Lower leg skin (tissue), 3 donors: ENCODE data around the gene ARRB2.

Experiments
- POLR2A ChIP-seq, 2 donors: fragments of 450-650 bp; IDR thresholded peaks; one replicate each; pipeline ENCODE4 v1.6.1; 2016 to 2017; ENCODE audit warnings: antibody characterized with exemption in 2 of 2, mild to moderate bottlenecking in 1 of 2, moderate library complexity in 1 of 2
- TF ChIP-seq, protein P1 (sequence below), 3 donors: fragments of 450-650 bp; IDR thresholded peaks; one replicate each; pipeline ENCODE4 v1.5.1; 2016; ENCODE audit warnings: antibody characterized with exemption in 3 of 3, mild to moderate bottlenecking in 3 of 3, moderate library complexity in 2 of 3

DNA sequence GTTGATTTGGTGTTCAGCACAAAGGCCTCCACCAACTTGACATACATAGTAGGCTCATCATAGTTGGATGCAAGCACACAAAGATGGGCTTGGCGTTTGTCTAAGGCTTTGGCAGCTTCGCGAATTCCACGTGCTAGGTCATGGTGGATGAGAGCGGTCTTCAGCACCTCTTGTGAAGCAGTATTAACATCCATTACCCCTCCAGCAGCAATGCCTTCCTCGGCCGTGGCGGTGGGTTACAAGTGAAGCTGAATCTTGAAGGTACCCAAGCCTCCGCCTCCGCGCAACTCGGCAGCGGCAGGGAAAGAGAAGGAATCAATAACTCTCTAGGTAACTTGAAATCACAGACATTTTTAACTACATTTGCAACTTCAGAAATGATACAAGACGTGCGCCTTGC, 5.4 kb upstream of the ARRB2 start:
- no peak for TF ChIP-seq POLR2A (IDR thresholded peaks at IDR 0.05)
- TF ChIP-seq, protein P1, sequence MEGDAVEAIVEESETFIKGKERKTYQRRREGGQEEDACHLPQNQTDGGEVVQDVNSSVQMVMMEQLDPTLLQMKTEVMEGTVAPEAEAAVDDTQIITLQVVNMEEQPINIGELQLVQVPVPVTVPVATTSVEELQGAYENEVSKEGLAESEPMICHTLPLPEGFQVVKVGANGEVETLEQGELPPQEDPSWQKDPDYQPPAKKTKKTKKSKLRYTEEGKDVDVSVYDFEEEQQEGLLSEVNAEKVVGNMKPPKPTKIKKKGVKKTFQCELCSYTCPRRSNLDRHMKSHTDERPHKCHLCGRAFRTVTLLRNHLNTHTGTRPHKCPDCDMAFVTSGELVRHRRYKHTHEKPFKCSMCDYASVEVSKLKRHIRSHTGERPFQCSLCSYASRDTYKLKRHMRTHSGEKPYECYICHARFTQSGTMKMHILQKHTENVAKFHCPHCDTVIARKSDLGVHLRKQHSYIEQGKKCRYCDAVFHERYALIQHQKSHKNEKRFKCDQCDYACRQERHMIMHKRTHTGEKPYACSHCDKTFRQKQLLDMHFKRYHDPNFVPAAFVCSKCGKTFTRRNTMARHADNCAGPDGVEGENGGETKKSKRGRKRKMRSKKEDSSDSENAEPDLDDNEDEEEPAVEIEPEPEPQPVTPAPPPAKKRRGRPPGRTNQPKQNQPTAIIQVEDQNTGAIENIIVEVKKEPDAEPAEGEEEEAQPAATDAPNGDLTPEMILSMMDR (IDR thresholded peaks at IDR 0.05), result no peak
